Activated CD4-positive, alpha-beta memory T cell treated with anti-CD3 and anti-CD28 coated beads for 36 hours (primary cell): ENCODE measurements around the gene LPP. TPM values are rescaled to one million over a fixed set of nuclear protein-coding genes. Genes with fewer than 3 reads are reported as not detected.
A peak's percentile ranks its signal among the peaks of the same experiment; 100 is the strongest.

Experiments
- CTCF ChIA-PET: fragments of 350-600 bp; sonication (Branson Sonifier 250); formaldehyde crosslinking; loops from one replicate; lab custom pipeline; 2021; ENCODE audit warnings: antibody characterized with exemption, inconsistent platforms; lab: Charles Lee
- POLR2A ChIA-PET: fragments of 350-600 bp; sonication (Branson Sonifier 250); formaldehyde crosslinking; loops from one replicate; lab custom pipeline; 2021; ENCODE audit warnings: antibody characterized with exemption; lab: Charles Lee
- DNase-seq: peaks from one replicate; pipeline ENCODE4 v3.0.0-alpha.2; 2020
- H3K27ac Mint-ChIP-seq: one replicate; pipeline ENCODE4 v1.8.0; 2021; ENCODE audit warnings: mixed read lengths
- H3K27me3 Mint-ChIP-seq: one replicate; pipeline ENCODE4 v1.8.0; 2021; ENCODE audit warnings: mixed read lengths
- H3K36me3 Mint-ChIP-seq: one replicate; pipeline ENCODE4 v1.8.0; 2021; ENCODE audit warnings: mixed read lengths
- H3K4me1 Mint-ChIP-seq: one replicate; pipeline ENCODE4 v1.8.0; 2021; ENCODE audit warnings: low read depth, mixed read lengths
- H3K4me3 Mint-ChIP-seq: one replicate; pipeline ENCODE4 v1.8.0; 2021; ENCODE audit warnings: mild to moderate bottlenecking, mixed read lengths
- H3K9me3 Mint-ChIP-seq: one replicate; pipeline ENCODE4 v1.8.0; 2021; ENCODE audit warnings: mixed read lengths
- intact Hi-C: fragments of 100-400 bp; cut with micrococcal nuclease; formaldehyde crosslinking; loops from one replicate; pipeline ENCODE4 v1.15.1; 2023
- total RNA-seq, 2 experiments: library from RNA; stranded (reverse); gene quantifications; one replicate each; pipeline ENCODE4 v1.2.3, GENCODE V29; 2021

LPP gene
- total RNA-seq, 2 experiments from 2014 or later: 41.0 to 43.6 TPM

DNA sequence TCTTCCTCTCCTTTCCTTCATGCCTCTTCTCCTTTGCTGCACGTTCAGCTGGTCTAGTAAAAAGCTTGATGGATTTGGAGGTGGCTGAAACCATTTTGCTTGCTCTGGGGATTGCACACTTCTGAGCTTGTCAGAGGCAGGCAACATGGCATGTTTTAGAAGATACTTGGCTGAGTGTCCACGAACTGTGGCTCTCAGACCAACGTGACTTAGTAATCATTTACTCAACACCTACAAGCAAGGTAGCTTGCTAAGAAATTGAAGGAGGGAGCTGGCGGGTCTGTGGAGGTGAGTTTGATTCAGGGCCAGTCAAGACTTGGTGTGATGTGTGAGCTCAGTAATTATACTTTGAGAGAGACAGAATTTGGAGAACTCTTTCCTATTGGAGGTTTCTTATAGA is 196.0 kb downstream of the LPP start:
- Mint-ChIP-seq H3K36me3 (peaks cover 2% of the 10 kb centered on the region), H3K27me3 (no peaks in the 10 kb centered on the region), H3K27ac (no peak overlapping the region), H3K4me1 (peaks cover 13% of the 10 kb centered on the region), H3K9me3 (no peaks in the 10 kb centered on the region), H3K4me3 (no peak overlapping the region)
- no peak for DNase-seq
- ChIA-PET CTCF (interaction anchor here (1.1 kb wide), 1 partner anchor 611 kb away, joined by 4 read pairs; no protein-coding TSS in a partner anchor), POLR2A (no interaction called here)
- intact Hi-C loops: no loop called here

DNA sequence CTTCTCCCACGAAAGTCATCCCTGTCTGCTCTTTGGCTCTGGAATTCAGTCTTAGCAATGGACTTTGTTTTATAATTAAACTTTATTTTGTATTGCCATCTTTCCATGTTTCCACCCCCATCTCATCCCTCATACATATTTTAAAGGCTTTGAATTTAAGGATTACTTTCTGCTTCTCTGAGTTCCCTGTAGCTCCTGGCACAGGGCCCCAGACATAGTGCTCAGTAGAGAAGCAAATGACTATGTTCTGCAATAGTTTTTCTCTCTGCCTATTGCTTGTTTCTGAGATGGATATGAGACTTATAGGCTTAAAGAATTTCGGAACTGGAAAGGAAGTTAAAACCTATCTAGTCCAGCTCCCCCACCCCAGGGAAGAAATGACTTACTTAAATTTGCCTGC is 197.0 kb downstream of the LPP start:
- Mint-ChIP-seq H3K4me1 (peaks cover 13% of the 10 kb centered on the region), H3K4me3 (no peak overlapping the region), H3K27me3 (no peaks in the 10 kb centered on the region), H3K36me3 (peaks cover 2% of the 10 kb centered on the region), H3K9me3 (no peaks in the 10 kb centered on the region), H3K27ac (no peak overlapping the region)
- intact Hi-C loops: no loop called here
- POLR2A ChIA-PET: no interaction called here
- no peak for DNase-seq
- CTCF ChIA-PET: no interaction called here

DNA sequence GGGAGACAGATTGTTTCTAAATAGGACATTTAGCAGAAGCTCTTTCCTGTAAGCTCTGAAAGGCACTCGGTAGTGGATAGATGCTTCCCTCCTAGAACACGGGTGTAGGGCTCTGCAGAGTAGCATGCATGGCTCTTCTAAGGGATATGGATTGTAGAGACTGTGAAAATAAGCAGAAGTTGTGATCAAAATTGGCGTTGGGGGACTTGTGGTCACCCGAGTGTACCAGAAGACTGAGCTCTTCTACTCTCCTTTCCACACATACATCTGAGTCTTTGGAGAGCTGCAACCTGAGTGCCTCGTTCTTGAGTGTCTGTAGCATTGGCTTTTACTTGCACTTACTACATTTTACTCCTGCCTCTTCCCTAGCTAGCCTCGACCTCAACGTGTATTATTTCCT is 197.7 kb downstream of the LPP start:
- intact Hi-C loops: no loop called here
- Mint-ChIP-seq H3K27me3 (no peaks in the 10 kb centered on the region), H3K27ac (no peak overlapping the region), H3K4me3 (no peak overlapping the region), H3K4me1 (peaks cover 13% of the 10 kb centered on the region), H3K9me3 (no peaks in the 10 kb centered on the region), H3K36me3 (peaks cover 2% of the 10 kb centered on the region)
- CTCF ChIA-PET: no interaction called here
- no peak for DNase-seq
- POLR2A ChIA-PET: no interaction called here

DNA sequence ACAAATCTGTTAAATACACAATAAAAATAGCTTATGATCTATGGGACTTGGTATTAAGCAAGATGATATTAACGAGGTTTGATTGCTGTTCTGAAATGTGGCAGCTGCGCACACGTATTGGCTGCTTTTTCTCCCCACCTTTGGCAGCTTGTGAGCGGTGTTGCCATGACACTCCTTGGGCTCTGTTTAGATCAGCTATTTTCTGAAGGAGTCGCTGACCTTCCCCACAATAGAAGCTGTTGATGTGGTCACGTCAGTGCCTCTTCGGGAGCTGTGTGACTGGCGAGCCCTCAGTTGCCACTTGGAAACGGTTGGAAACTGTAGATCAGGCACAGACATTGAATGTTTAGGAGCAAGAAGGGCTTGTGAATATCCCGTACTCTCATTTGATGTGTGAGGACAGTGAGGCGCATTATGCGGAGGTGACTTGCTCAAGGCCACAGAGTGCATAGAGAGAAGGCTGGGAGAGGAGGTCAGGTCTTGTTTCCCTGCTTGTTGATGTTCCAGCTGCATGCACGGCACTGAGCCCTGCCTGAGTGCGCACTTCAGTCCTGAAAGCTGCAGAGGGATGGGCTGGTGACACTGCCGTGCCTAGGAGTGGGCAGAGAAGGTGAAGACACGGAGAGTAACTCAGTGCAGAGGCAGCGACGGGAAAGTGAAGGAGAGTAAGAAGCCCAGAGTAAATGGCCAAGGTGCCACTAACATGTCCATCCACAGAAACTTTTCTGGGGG is 198.4 kb downstream of the LPP start:
- intact Hi-C loops: no loop called here
- DNase-seq: no peak
- peaks cover 13% of the 10 kb centered on the region for H3K4me1 Mint-ChIP-seq
- ChIA-PET CTCF (no interaction called here), POLR2A (no interaction called here)
- no peak overlapping the region for H3K27ac Mint-ChIP-seq
- H3K36me3 Mint-ChIP-seq: peaks cover 2% of the 10 kb centered on the region
- no peaks in the 10 kb centered on the region for H3K27me3 Mint-ChIP-seq
- no peaks in the 10 kb centered on the region for H3K9me3 Mint-ChIP-seq
- no peak overlapping the region for H3K4me3 Mint-ChIP-seq

DNA sequence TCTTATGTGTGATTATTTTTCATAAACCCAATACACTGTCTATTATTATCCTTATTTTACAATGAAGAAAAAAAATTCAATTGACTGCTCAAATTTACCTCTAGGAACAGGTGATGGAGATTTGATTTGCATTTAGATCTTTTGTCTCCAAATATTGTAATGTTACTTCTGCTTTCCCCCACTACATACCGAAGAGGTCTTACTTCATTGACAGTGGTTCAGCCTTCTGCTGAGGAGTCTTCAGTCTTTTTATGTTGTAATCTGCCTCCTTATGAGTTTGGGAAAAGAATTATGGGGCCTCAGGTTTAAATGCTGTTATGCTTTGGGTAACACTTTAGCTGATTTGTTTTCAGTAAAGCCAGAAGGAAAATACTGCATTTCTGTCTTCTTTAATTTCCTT is 199.5 kb downstream of the LPP start:
- no peak overlapping the region for H3K4me3 Mint-ChIP-seq
- ChIA-PET CTCF (no interaction called here), POLR2A (no interaction called here)
- no peaks in the 10 kb centered on the region for H3K27me3 Mint-ChIP-seq
- H3K36me3 Mint-ChIP-seq: peaks cover 1% of the 10 kb centered on the region
- intact Hi-C loops: no loop called here
- no peak overlapping the region for H3K27ac Mint-ChIP-seq
- H3K4me1 Mint-ChIP-seq: peaks cover 20% of the 10 kb centered on the region
- no peak for DNase-seq
- no peaks in the 10 kb centered on the region for H3K9me3 Mint-ChIP-seq

DNA sequence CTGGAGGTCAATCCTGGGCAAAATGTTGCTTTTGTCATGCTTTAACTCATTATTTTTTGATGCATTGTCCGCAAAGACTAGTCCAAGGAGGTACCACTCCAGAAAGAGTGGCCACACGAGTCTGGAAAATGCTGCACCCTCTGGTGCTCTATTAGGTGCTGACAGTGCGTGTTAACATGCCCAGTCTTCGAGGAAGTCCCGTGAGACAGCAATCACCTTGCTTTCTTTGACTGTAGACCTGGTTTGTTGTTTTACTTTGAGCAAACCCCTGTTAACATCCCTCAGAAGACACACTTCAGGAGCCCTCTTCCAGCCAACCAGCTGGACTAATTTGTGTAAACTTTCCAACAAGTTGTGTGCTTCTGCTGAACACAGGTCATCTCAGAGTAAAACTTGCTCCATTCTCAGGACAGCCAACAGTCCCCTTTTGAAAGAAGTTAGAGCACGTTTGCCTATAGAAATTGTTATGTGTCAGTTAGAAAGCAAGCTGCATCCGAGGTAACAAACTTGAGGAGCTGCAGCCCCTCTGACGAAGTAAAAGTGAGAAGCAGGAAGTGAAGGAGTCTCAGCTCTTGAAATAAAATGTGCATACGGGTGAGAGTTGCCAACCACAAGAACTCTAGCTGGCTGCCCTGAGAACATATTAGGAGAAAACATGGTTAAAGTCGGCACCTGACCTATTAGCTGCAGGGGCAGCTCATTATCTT is 205.0 kb downstream of the LPP start:
- ChIA-PET POLR2A (no interaction called here), CTCF (interaction anchor here (1.2 kb wide), 1 partner anchor 619 kb away, joined by 6 read pairs; no protein-coding TSS in a partner anchor)
- Mint-ChIP-seq H3K36me3 (peaks cover 8% of the 10 kb centered on the region), H3K9me3 (no peaks in the 10 kb centered on the region), H3K27ac (no peak overlapping the region), H3K27me3 (no peaks in the 10 kb centered on the region), H3K4me1 (peaks cover 49% of the 10 kb centered on the region), H3K4me3 (no peak overlapping the region)
- intact Hi-C loops: no loop called here
- peak; percentile 39 for DNase-seq

DNA sequence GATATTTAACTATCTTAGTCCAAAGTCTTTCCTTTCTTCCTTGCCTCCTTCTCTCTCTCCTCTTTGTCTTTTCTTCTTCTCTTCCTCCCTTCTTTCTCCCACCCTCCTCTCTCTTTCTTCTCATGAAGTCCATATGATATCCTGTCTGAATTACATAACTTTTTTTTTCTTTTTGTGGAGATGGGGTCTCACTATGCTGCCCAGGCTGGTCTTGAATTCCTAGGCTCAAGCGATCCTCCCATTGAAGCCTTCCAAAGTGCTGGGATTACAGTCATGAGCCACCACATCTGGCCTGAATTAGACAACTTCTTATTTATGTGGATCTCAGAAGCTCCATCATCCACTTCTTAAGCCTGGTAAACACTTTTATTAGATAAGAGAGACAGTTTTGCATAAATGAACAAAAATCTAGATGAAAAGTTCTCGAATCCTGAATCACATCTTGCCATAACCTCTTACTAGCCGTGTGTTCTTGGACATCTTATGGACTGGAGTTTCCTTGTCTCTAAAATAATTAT is 206.5 kb downstream of the LPP start:
- POLR2A ChIA-PET: no interaction called here
- intact Hi-C loops: no loop called here
- no peak for DNase-seq
- peaks cover 41% of the 10 kb centered on the region for H3K4me1 Mint-ChIP-seq
- no peak overlapping the region for H3K4me3 Mint-ChIP-seq
- CTCF ChIA-PET: no interaction called here
- H3K36me3 Mint-ChIP-seq: peaks cover 8% of the 10 kb centered on the region
- H3K27me3 Mint-ChIP-seq: no peaks in the 10 kb centered on the region
- H3K27ac Mint-ChIP-seq: no peak overlapping the region
- H3K9me3 Mint-ChIP-seq: no peaks in the 10 kb centered on the region

DNA sequence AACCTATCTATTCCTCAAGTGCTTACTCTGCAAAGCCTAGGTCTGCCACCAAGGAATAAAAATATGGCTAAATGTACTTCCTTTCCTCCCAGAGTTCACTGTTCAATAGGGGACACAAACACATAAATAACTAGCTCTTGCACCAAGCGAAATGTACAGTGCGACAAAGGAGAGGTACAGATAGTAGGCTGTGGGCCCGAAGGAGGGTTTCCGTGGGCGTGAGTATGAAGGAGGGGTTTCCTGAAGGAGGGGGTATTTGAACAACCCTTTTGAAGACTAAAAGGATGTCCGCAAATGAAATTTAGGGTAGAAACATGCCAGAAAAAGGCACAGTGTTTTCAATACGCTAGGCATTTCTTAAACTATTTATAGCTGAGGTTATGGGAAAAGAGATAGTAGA is 207.9 kb downstream of the LPP start:
- DNase-seq: no peak
- Mint-ChIP-seq H3K27me3 (no peaks in the 10 kb centered on the region), H3K4me3 (no peak overlapping the region), H3K36me3 (peaks cover 7% of the 10 kb centered on the region), H3K27ac (no peak overlapping the region), H3K9me3 (no peaks in the 10 kb centered on the region), H3K4me1 (peaks cover 41% of the 10 kb centered on the region)
- ChIA-PET CTCF (no interaction called here), POLR2A (no interaction called here)
- intact Hi-C loops: no loop called here

DNA sequence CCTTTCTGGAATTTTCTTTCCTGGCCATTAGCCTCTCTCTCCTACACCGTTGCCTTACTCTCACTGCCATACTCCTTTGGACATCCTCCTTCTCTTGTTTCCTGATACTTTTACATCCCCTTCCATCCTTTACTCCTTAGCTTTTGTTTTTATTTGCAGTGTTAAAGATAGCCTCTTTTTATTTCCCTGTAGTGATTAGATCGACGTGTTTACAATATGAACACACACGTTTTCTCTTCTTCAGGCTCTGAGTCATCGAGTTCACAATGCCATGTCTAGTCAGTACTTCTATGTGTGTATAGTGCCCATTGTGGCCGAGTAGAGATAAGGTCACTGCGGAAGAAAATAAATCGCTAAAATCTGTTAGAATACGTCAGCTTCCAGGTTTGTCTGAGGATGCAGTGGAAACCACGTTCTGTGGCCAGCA is 208.5 kb downstream of the LPP start:
- H3K9me3 Mint-ChIP-seq: no peaks in the 10 kb centered on the region
- no peak for DNase-seq
- POLR2A ChIA-PET: no interaction called here
- H3K4me1 Mint-ChIP-seq: peaks cover 41% of the 10 kb centered on the region
- no peak overlapping the region for H3K27ac Mint-ChIP-seq
- no peak overlapping the region for H3K4me3 Mint-ChIP-seq
- H3K36me3 Mint-ChIP-seq: peaks cover 7% of the 10 kb centered on the region
- intact Hi-C loops: no loop called here
- H3K27me3 Mint-ChIP-seq: no peaks in the 10 kb centered on the region
- CTCF ChIA-PET: no interaction called here

DNA sequence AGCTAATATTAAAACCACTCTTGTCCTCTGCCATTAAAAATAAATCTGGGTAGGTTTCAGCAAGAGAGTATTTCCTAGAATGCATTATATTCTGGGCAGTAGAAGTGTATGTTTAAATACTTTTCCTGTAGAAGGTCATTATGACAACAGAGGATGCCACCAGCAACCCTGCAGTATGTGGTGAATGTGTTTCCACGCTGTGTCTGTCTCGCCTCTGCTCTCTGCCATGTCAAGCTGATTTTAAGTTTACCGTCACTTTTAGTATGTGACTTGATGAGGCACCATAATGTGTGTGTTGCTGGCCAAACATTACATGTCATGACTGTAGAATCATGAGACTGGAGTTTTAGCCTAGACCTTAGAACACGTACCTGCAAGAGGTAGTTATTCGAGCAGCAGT is 211.2 kb downstream of the LPP start:
- intact Hi-C loops: no loop called here
- POLR2A ChIA-PET: no interaction called here
- peaks cover 7% of the 10 kb centered on the region for H3K36me3 Mint-ChIP-seq
- no peak for DNase-seq
- no peaks in the 10 kb centered on the region for H3K27me3 Mint-ChIP-seq
- H3K4me1 Mint-ChIP-seq: peaks cover 24% of the 10 kb centered on the region
- H3K4me3 Mint-ChIP-seq: no peak overlapping the region
- H3K27ac Mint-ChIP-seq: no peak overlapping the region
- CTCF ChIA-PET: interaction anchor here (0.7 kb wide), 1 partner anchor 134 kb away, joined by 5 read pairs; no protein-coding TSS in a partner anchor
- no peaks in the 10 kb centered on the region for H3K9me3 Mint-ChIP-seq

DNA sequence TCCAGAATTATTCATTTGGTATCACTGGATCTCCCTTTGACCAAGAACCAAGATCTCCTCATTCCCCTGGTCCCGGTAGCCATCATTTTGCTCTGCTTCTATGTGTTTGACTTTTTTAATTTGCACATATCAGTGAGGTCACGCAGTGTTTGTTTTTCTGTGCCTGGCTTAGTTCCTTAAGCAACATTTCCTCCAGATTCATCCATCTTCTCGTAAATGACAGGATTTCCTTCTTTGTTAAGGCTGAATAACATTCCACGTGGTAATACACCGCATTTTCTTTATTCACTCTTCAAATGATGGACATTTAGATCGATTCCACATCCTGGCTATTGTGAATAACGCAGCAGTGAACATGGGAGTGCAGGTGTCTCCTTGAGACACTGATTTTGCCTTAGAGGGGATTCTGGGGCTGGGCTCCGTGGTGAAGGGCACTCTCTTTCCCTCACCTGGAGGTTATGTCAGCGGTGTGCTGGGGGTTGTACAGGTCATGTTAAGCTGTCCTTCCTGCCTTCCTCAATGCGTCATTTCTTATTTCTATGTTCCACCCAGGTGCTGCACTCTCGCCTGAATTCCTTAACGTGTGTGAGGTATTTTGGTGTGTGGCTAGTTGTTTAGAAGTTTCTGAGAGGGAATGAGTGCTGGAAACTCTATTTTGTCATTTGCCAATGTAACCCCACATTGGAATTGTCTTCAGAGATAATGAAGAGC is 212.2 kb downstream of the LPP start:
- DNase-seq: no peak
- ChIA-PET POLR2A (interaction anchor here (0.6 kb wide), 1 partner anchor 600 kb away, joined by 3 read pairs; no protein-coding TSS in a partner anchor), CTCF (interaction anchor here (0.7 kb wide), 1 partner anchor 133 kb away, joined by 5 read pairs; no protein-coding TSS in a partner anchor)
- Mint-ChIP-seq H3K27ac (no peak overlapping the region), H3K36me3 (peaks cover 3% of the 10 kb centered on the region), H3K4me3 (no peak overlapping the region), H3K9me3 (no peaks in the 10 kb centered on the region), H3K4me1 (peaks cover 18% of the 10 kb centered on the region), H3K27me3 (no peaks in the 10 kb centered on the region)
- intact Hi-C loops: no loop called here

DNA sequence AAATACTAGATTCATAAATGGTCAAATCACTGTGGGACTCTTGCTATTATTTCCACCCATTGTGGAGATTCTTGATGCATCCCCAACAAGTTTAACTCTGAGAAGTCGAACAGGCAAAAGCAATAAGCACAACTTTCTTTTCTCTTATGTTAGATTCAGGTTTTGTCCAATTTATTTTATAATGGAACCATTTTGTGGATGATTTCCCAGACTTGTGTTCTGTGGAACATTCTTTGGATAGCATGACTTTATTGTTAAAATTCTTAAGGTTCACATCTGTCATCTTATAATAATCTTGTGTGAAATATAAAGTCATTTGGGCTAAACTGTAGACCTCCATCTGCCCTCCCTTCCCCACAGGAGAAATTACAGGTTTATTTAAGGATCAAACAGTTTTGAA is 213.7 kb downstream of the LPP start:
- H3K36me3 Mint-ChIP-seq: peaks cover 3% of the 10 kb centered on the region
- DNase-seq: no peak
- intact Hi-C loops: no loop called here
- ChIA-PET POLR2A (no interaction called here), CTCF (no interaction called here)
- no peak overlapping the region for H3K27ac Mint-ChIP-seq
- no peaks in the 10 kb centered on the region for H3K27me3 Mint-ChIP-seq
- H3K9me3 Mint-ChIP-seq: no peaks in the 10 kb centered on the region
- no peak overlapping the region for H3K4me3 Mint-ChIP-seq
- peaks cover 9% of the 10 kb centered on the region for H3K4me1 Mint-ChIP-seq
